ENCODE results near the gene ABHD12. TPM values are rescaled to one million over a fixed set of nuclear protein-coding genes. Genes with fewer than 3 reads are reported as not detected.
A peak's percentile ranks its signal among the peaks of the same experiment; 100 is the strongest.

The ABHD12 gene
- polyA plus RNA-seq, 4 donors: 28.0 to 93.9 (median 54.9) TPM

GRCh38 chr20:25319241-25320034 is 71.2 kb downstream of the ABHD12 start:
- FAIRE-seq: no peak
- H3K9me3 ChIP-seq (ENCODE audit: control insufficient read depth in 2 of 2, insufficient read depth in 1 of 2, low read depth in 1 of 2, low read length in 1 of 2): no peaks in the 10 kb centered on the region
- H3K4me3 ChIP-seq (ENCODE audit: low read depth in 1 of 3, low read length in 3 of 3): no peak overlapping the region
- H3K27ac ChIP-seq (ENCODE audit: low read depth in 1 of 3, low read length in 2 of 3): peak overlapping the region in 1 of 3 donors; percentile 74
- H3K36me3 ChIP-seq (ENCODE audit: control insufficient read depth in 3 of 3, insufficient read depth in 2 of 3, low read depth in 1 of 3, low read length in 3 of 3): peaks cover 0 to 59% (median 0%) of the 10 kb centered on the region in 3 donors
- no peaks in the 10 kb centered on the region for H3K27me3 ChIP-seq (ENCODE audit: control insufficient read depth in 3 of 3, insufficient read depth in 3 of 3, low read length in 3 of 3)
- WGBS, 3 donors: 28 to 65% (median 52%) methylated on average over 10 to 11 of the region's 11 CpGs
- no peak for DNase-seq
- H3K4me1 ChIP-seq (ENCODE audit: control insufficient read depth in 3 of 3, insufficient read depth in 2 of 3, low read depth in 1 of 3, low read length in 2 of 3): peaks cover 0 to 18% (median 2%) of the 10 kb centered on the region in 3 donors

- no peaks in the 10 kb centered on the region for H3K9me3 ChIP-seq (ENCODE audit: control insufficient read depth in 2 of 2, insufficient read depth in 1 of 2, low read depth in 1 of 2, low read length in 1 of 2)
- peaks cover 0 to 61% (median 0%) of the 10 kb centered on the region in 3 donors for H3K36me3 ChIP-seq (ENCODE audit: control insufficient read depth in 3 of 3, insufficient read depth in 2 of 3, low read depth in 1 of 3, low read length in 3 of 3)
- no peak for FAIRE-seq
- WGBS, 3 donors: 83 to 90% (median 86%) methylated on average over 16 of the region's 16 CpGs
- no peaks in the 10 kb centered on the region for H3K27me3 ChIP-seq (ENCODE audit: control insufficient read depth in 3 of 3, insufficient read depth in 3 of 3, low read length in 3 of 3)
- no peak overlapping the region for H3K4me3 ChIP-seq (ENCODE audit: low read depth in 1 of 3, low read length in 3 of 3)
- no peak for DNase-seq
- H3K4me1 ChIP-seq (ENCODE audit: control insufficient read depth in 3 of 3, insufficient read depth in 2 of 3, low read depth in 1 of 3, low read length in 2 of 3): peaks cover 0 to 13% (median 0%) of the 10 kb centered on the region in 3 donors
- peak overlapping the region in 1 of 3 donors; percentile 74 for H3K27ac ChIP-seq (ENCODE audit: low read depth in 1 of 3, low read length in 2 of 3)
Measured at GRCh38 chr20:25318471-25319240, 72.0 kb downstream of the ABHD12 start.

- DNase-seq (no peak), FAIRE-seq (no peak)
- Histone ChIP-seq H3K9me3 (ENCODE audit: control insufficient read depth in 2 of 2, insufficient read depth in 1 of 2, low read depth in 1 of 2, low read length in 1 of 2) (no peaks in the 10 kb centered on the region), H3K36me3 (ENCODE audit: control insufficient read depth in 3 of 3, insufficient read depth in 2 of 3, low read depth in 1 of 3, low read length in 3 of 3) (peaks cover 0 to 60% (median 0%) of the 10 kb centered on the region in 3 donors), H3K4me3 (ENCODE audit: low read depth in 1 of 3, low read length in 3 of 3) (no peak overlapping the region), H3K4me1 (ENCODE audit: control insufficient read depth in 3 of 3, insufficient read depth in 2 of 3, low read depth in 1 of 3, low read length in 2 of 3) (peaks cover 0 to 7% (median 0%) of the 10 kb centered on the region in 3 donors), H3K27me3 (ENCODE audit: control insufficient read depth in 3 of 3, insufficient read depth in 3 of 3, low read length in 3 of 3) (no peaks in the 10 kb centered on the region), H3K27ac (ENCODE audit: low read depth in 1 of 3, low read length in 2 of 3) (peak overlapping the region in 1 of 3 donors; percentile 3)
- 83 to 89% (median 84%) methylated on average over 17 of the region's 17 CpGs for WGBS, 3 donors
Measured at GRCh38 chr20:25317351-25318075, 73.1 kb downstream of the ABHD12 start.

- no peak overlapping the region for H3K4me3 ChIP-seq (ENCODE audit: low read depth in 1 of 3, low read length in 3 of 3)
- H3K36me3 ChIP-seq (ENCODE audit: control insufficient read depth in 3 of 3, insufficient read depth in 2 of 3, low read depth in 1 of 3, low read length in 3 of 3): peaks cover 0 to 58% (median 0%) of the 10 kb centered on the region in 3 donors
- no peaks in the 10 kb centered on the region for H3K9me3 ChIP-seq (ENCODE audit: control insufficient read depth in 2 of 2, insufficient read depth in 1 of 2, low read depth in 1 of 2, low read length in 1 of 2)
- H3K27me3 ChIP-seq (ENCODE audit: control insufficient read depth in 3 of 3, insufficient read depth in 3 of 3, low read length in 3 of 3): no peaks in the 10 kb centered on the region
- peaks cover 0 to 7% (median 0%) of the 10 kb centered on the region in 3 donors for H3K4me1 ChIP-seq (ENCODE audit: control insufficient read depth in 3 of 3, insufficient read depth in 2 of 3, low read depth in 1 of 3, low read length in 2 of 3)
- 94 to 97% (median 97%) methylated on average over 11 of the region's 11 CpGs for WGBS, 3 donors
- FAIRE-seq (no peak), DNase-seq (no peak)
- H3K27ac ChIP-seq (ENCODE audit: low read depth in 1 of 3, low read length in 2 of 3): no peak overlapping the region
Measured at GRCh38 chr20:25316506-25317190, 74.0 kb downstream of the ABHD12 start.

- Histone ChIP-seq H3K9me3 (ENCODE audit: control insufficient read depth in 2 of 2, insufficient read depth in 1 of 2, low read depth in 1 of 2, low read length in 1 of 2) (no peaks in the 10 kb centered on the region), H3K4me1 (ENCODE audit: control insufficient read depth in 3 of 3, insufficient read depth in 2 of 3, low read depth in 1 of 3, low read length in 2 of 3) (peaks cover 7 to 17% (median 8%) of the 10 kb centered on the region in 3 donors), H3K27ac (ENCODE audit: low read depth in 1 of 3, low read length in 2 of 3) (no peak overlapping the region), H3K4me3 (ENCODE audit: low read depth in 1 of 3, low read length in 3 of 3) (no peak overlapping the region), H3K36me3 (ENCODE audit: control insufficient read depth in 3 of 3, insufficient read depth in 2 of 3, low read depth in 1 of 3, low read length in 3 of 3) (peaks cover 0 to 53% (median 0%) of the 10 kb centered on the region in 3 donors), H3K27me3 (ENCODE audit: control insufficient read depth in 3 of 3, insufficient read depth in 3 of 3, low read length in 3 of 3) (no peaks in the 10 kb centered on the region)
- DNase-seq (no peak), FAIRE-seq (no peak)
- 82 to 89% (median 83%) methylated on average over 8 of the region's 8 CpGs for WGBS, 3 donors
Measured at GRCh38 chr20:25315418-25316210, 75.0 kb downstream of the ABHD12 start.

GRCh38 chr20:25314497-25315417 is 75.9 kb downstream of the ABHD12 start:
- WGBS, 3 donors: 94% methylated on average over 17 of the region's 17 CpGs
- H3K4me1 ChIP-seq (ENCODE audit: control insufficient read depth in 3 of 3, insufficient read depth in 2 of 3, low read depth in 1 of 3, low read length in 2 of 3): peaks cover 8 to 25% (median 11%) of the 10 kb centered on the region in 3 donors
- DNase-seq: no peak

DNA sequence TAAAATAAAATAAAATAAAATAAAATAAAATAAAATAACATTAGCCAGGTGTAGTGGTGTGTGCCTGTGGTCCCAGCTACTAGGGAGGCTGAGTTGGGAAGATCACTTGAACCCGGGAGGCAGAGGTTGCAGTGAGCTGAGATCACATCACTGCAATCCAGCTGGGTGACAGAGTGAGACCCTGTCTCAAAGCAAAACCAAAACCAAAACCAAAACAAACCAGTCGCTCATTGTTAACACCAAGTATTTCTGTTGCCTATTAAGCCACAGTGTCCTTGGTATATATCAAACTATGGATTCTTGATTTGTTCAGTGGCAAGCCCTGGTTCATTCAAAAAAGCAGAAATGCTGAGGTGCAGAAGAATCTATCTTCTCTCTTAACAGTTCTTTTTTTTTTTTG is 77.0 kb downstream of the ABHD12 start:
- DNase-seq: no peak
- peaks cover 0 to 43% (median 0%) of the 10 kb centered on the region in 3 donors for H3K36me3 ChIP-seq (ENCODE audit: control insufficient read depth in 3 of 3, insufficient read depth in 2 of 3, low read depth in 1 of 3, low read length in 3 of 3)
- peaks cover 10 to 29% (median 16%) of the 10 kb centered on the region in 3 donors for H3K4me1 ChIP-seq (ENCODE audit: control insufficient read depth in 3 of 3, insufficient read depth in 2 of 3, low read depth in 1 of 3, low read length in 2 of 3)
- WGBS, 3 donors: 44 to 70% (median 46%) methylated on average over 2 of the region's 2 CpGs
- no peak for FAIRE-seq
- no peaks in the 10 kb centered on the region for H3K27me3 ChIP-seq (ENCODE audit: control insufficient read depth in 3 of 3, insufficient read depth in 3 of 3, low read length in 3 of 3)
- no peak overlapping the region for H3K27ac ChIP-seq (ENCODE audit: low read depth in 1 of 3, low read length in 2 of 3)
- H3K9me3 ChIP-seq (ENCODE audit: control insufficient read depth in 2 of 2, insufficient read depth in 1 of 2, low read depth in 1 of 2, low read length in 1 of 2): no peaks in the 10 kb centered on the region
- no peak overlapping the region for H3K4me3 ChIP-seq (ENCODE audit: low read depth in 1 of 3, low read length in 3 of 3)

More at GRCh38 chr20:25314497-25315417, 75.9 kb downstream of the ABHD12 start:
- no peak for FAIRE-seq
- no peak overlapping the region for H3K4me3 ChIP-seq (ENCODE audit: low read depth in 1 of 3, low read length in 3 of 3)
- no peaks in the 10 kb centered on the region for H3K27me3 ChIP-seq (ENCODE audit: control insufficient read depth in 3 of 3, insufficient read depth in 3 of 3, low read length in 3 of 3)
- peaks cover 0 to 46% (median 0%) of the 10 kb centered on the region in 3 donors for H3K36me3 ChIP-seq (ENCODE audit: control insufficient read depth in 3 of 3, insufficient read depth in 2 of 3, low read depth in 1 of 3, low read length in 3 of 3)
- no peaks in the 10 kb centered on the region for H3K9me3 ChIP-seq (ENCODE audit: control insufficient read depth in 2 of 2, insufficient read depth in 1 of 2, low read depth in 1 of 2, low read length in 1 of 2)
- H3K27ac ChIP-seq (ENCODE audit: low read depth in 1 of 3, low read length in 2 of 3): no peak overlapping the region
